Smooth muscle cell (in vitro differentiated cells): ENCODE results near the gene DRD2. TPM values are rescaled to one million over a fixed set of nuclear protein-coding genes. Genes with fewer than 3 reads are reported as not detected.

Experiments used
- DNase-seq: peaks from one replicate; lab custom pipeline; 2025; ENCODE audit not compliant: unreplicated experiment; lab: John Stamatoyannopoulos, UW
- H2AFZ ChIP-seq: fragments of 200-600 bp; sonication (generic); 2 replicates; pipeline ENCODE4 v1.6.0; 2016; ENCODE audit warnings: antibody characterized with exemption, low read depth, mild to moderate bottlenecking
- H3F3A ChIP-seq: fragments of 200-600 bp; sonication (generic); 2 replicates; pipeline ENCODE4 v1.6.0; 2017; ENCODE audit warnings: antibody characterized with exemption, low read depth
- H3K27ac ChIP-seq: fragments of 200-600 bp; sonication (generic); 2 replicates; pipeline ENCODE4 v1.5.1; 2016; ENCODE audit warnings: low read depth, mild to moderate bottlenecking
- H3K27me3 ChIP-seq: fragments of 200-600 bp; sonication (generic); 2 replicates; pipeline ENCODE4 v1.6.1; 2016; ENCODE audit warnings: low read depth, mild to moderate bottlenecking
- H3K36me3 ChIP-seq: fragments of 200-600 bp; sonication (generic); 2 replicates; pipeline ENCODE4 v1.5.1; 2016; ENCODE audit warnings: low read depth
- H3K4me1 ChIP-seq: fragments of 200-600 bp; sonication (generic); 2 replicates; pipeline ENCODE4 v1.5.1; 2016; ENCODE audit warnings: low read depth
- H3K4me2 ChIP-seq: fragments of 200-600 bp; sonication (generic); 2 replicates; pipeline ENCODE4 v1.6.0; 2016; ENCODE audit warnings: mild to moderate bottlenecking
- H3K4me3 ChIP-seq: fragments of 200-600 bp; sonication (generic); 2 replicates; pipeline ENCODE4 v1.5.1; 2016; ENCODE audit warnings: mild to moderate bottlenecking
- H3K79me2 ChIP-seq: fragments of 200-600 bp; sonication (generic); 2 replicates; pipeline ENCODE4 v1.6.0; 2016; ENCODE audit warnings: low read depth, mild to moderate bottlenecking
- H3K9ac ChIP-seq: fragments of 200-600 bp; sonication (generic); 2 replicates; pipeline ENCODE4 v1.6.0; 2016; ENCODE audit warnings: low read depth
- H3K9me3 ChIP-seq: fragments of 200-600 bp; sonication (generic); replicated peaks from 2 replicates; pipeline ENCODE4 v1.5.1; 2016; ENCODE audit warnings: low read depth
- H4K20me1 ChIP-seq: fragments of 200-600 bp; sonication (generic); 2 replicates; pipeline ENCODE4 v1.6.0; 2016; ENCODE audit warnings: low read depth
- WGBS: methylation state at CpG from one replicate; pipeline ENCODE4 v1.1.7; 2016; ENCODE audit warnings: low lambda C conversion rate; 5-methylcytosine and 5-hydroxymethylcytosine counted together
- polyA plus RNA-seq: library from polyadenylated mRNA; unstranded; fragments of >200 nt; fragmentation: Nextera tagmentation; extraction: Ambion mirVana; gene quantifications from 2 replicates; pipeline ENCODE4 v1.2.1, GENCODE V29; 2016
- total RNA-seq: library from RNA; depleted of rRNA; stranded (reverse); fragments of >200 nt; gene quantifications from 2 replicates; pipeline ENCODE4 v1.2.3, GENCODE V29; 2014
- TF ChIP-seq, protein P1 (sequence below): fragments of 200-600 bp; sonication (generic); IDR thresholded peaks from 2 replicates; pipeline ENCODE4 v1.5.1; 2017; ENCODE audit warnings: borderline replicate concordance, mild to moderate bottlenecking, antibody characterized with exemption; ENCODE audit not compliant: insufficient read depth, poor library complexity, severe bottlenecking

DRD2 gene
- total and polyA plus RNA-seq, 2 experiments from 2014 or later, result 0.57 to 0.72 TPM

DNA sequence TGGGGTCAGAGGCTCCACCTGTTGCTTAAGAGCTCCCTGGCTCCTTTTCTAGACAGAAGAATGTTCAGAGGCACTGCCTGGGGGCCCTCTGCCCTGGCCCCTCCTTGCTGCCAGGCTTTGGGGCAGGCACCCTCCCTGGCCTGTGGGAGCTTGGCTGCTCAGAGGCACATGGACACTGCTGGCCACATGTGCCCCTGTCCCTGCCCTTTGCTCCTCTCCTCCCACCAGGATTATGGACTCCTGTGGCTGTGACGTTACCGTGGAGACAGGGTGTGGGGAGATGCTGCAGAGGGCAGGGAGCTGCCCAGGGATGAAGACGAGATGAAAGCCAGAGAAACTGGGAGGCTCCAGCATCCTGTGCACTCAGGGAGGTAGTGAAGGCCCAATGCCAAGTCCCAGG is 14.7 kb downstream of the DRD2 start:
- TF ChIP-seq, protein P1, sequence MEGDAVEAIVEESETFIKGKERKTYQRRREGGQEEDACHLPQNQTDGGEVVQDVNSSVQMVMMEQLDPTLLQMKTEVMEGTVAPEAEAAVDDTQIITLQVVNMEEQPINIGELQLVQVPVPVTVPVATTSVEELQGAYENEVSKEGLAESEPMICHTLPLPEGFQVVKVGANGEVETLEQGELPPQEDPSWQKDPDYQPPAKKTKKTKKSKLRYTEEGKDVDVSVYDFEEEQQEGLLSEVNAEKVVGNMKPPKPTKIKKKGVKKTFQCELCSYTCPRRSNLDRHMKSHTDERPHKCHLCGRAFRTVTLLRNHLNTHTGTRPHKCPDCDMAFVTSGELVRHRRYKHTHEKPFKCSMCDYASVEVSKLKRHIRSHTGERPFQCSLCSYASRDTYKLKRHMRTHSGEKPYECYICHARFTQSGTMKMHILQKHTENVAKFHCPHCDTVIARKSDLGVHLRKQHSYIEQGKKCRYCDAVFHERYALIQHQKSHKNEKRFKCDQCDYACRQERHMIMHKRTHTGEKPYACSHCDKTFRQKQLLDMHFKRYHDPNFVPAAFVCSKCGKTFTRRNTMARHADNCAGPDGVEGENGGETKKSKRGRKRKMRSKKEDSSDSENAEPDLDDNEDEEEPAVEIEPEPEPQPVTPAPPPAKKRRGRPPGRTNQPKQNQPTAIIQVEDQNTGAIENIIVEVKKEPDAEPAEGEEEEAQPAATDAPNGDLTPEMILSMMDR, result no peak
- no peak overlapping the region for H2AFZ ChIP-seq
- H3K79me2 ChIP-seq, result no peaks in the 10 kb centered on the region
- no peak overlapping the region for H3K27ac ChIP-seq
- no peak for DNase-seq
- no peaks in the 10 kb centered on the region for H4K20me1 ChIP-seq
- no peak overlapping the region for H3K9ac ChIP-seq
- peaks cover 9% of the 10 kb centered on the region for H3K4me1 ChIP-seq
- H3K9me3 ChIP-seq, result no peaks in the 10 kb centered on the region
- no peaks in the 10 kb centered on the region for H3F3A ChIP-seq
- no peaks in the 10 kb centered on the region for H3K36me3 ChIP-seq
- no peak overlapping the region for H3K4me2 ChIP-seq
- 82% methylated on average over 3 of the region's 3 CpGs for whole genome bisulfite sequencing
- peaks cover 12% of the 10 kb centered on the region for H3K27me3 ChIP-seq
- H3K4me3 ChIP-seq, result no peak overlapping the region

DNA sequence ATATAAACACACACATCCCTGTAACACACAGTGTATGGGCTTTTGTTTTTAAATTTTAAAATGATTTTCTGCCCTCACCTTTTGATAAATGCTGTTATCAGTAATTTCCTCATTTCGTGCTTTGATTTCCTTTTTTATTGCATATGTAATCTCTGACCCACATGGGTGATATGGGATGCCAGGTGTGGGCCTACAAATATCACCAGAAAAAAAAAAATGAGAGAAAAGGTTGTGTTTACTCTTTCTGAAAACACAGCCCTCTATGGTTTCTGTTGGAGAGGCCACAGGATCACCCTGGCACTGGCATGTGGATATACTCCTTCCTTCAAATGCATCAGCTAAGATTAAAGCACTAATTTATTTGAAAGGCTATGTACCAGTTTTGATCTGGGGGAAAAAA is 17.0 kb downstream of the DRD2 start:
- no peak overlapping the region for H3K4me2 ChIP-seq
- H3K36me3 ChIP-seq, result no peaks in the 10 kb centered on the region
- TF ChIP-seq, protein P1, result no peak
- H3K9ac ChIP-seq, result no peak overlapping the region
- peaks cover 9% of the 10 kb centered on the region for H3K4me1 ChIP-seq
- H3K27ac ChIP-seq, result no peak overlapping the region
- H4K20me1 ChIP-seq, result no peaks in the 10 kb centered on the region
- 97% methylated on average over 1 of the region's 1 CpG for WGBS
- no peaks in the 10 kb centered on the region for H3K9me3 ChIP-seq
- H3K4me3 ChIP-seq, result no peak overlapping the region
- no peaks in the 10 kb centered on the region for H3F3A ChIP-seq
- peaks cover 12% of the 10 kb centered on the region for H3K27me3 ChIP-seq
- H2AFZ ChIP-seq, result no peak overlapping the region
- DNase-seq, result no peak
- H3K79me2 ChIP-seq, result no peaks in the 10 kb centered on the region

DNA sequence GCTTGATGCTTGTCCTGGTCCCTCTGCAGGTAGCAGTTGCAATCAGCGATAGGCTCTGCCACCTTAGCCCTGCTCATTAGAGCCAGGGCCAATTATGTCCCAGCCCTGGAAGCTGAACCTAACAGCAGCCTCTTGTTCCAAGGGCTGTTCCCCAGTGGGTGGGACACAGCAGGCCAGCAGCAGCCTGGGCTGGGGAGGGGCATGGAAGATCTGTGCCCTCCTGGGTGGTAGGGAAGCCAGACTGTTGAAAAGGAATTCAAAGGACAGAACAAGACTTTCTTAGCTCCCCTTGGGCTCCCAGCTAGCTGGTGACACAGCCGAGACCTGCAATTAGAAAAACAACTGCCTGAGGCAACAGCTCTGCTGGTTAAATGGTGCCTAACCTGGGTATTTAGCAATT is 17.4 kb downstream of the DRD2 start:
- peaks cover 12% of the 10 kb centered on the region for H3K27me3 ChIP-seq
- no peaks in the 10 kb centered on the region for H3F3A ChIP-seq
- H2AFZ ChIP-seq, result no peak overlapping the region
- no peak overlapping the region for H3K27ac ChIP-seq
- H3K36me3 ChIP-seq, result no peaks in the 10 kb centered on the region
- TF ChIP-seq, protein P1, result no peak
- no peaks in the 10 kb centered on the region for H3K79me2 ChIP-seq
- no peak overlapping the region for H3K4me2 ChIP-seq
- H3K9me3 ChIP-seq, result no peaks in the 10 kb centered on the region
- H3K4me1 ChIP-seq, result peaks cover 9% of the 10 kb centered on the region
- H4K20me1 ChIP-seq, result no peaks in the 10 kb centered on the region
- no peak overlapping the region for H3K4me3 ChIP-seq
- WGBS, result 59% methylated on average over 2 of the region's 2 CpGs
- no peak for DNase-seq
- H3K9ac ChIP-seq, result no peak overlapping the region

DNA sequence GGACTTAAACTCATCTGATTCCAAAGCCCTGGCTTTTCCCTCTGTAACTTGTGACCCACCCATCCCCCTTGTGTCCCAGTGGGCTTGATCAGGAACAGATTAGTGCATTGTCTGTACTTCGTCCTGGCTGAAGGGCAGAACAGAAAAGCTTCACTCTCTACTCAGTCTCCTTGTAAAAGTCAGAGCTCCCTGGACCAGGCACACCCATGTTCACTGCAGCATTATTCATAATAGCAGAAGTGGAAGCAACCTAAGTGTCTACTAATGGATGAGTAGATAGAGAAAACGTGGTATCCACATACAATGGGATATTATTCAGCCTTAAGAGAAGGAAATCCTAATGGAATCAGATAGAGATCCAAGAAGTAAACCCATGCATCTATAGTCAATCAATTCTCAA is 20.7 kb downstream of the DRD2 start:
- Histone ChIP-seq H3K4me1 (peaks cover 9% of the 10 kb centered on the region), H3K9me3 (no peaks in the 10 kb centered on the region), H2AFZ (no peak overlapping the region), H3K27ac (no peak overlapping the region), H3K4me2 (no peak overlapping the region), H3K9ac (no peak overlapping the region), H3K79me2 (no peaks in the 10 kb centered on the region), H3K4me3 (no peak overlapping the region), H4K20me1 (no peaks in the 10 kb centered on the region), H3K36me3 (no peaks in the 10 kb centered on the region), H3K27me3 (peaks cover 4% of the 10 kb centered on the region), H3F3A (no peaks in the 10 kb centered on the region)
- 48% methylated on average over 2 of the region's 2 CpGs for WGBS
- no peak for DNase-seq
- TF ChIP-seq, protein P1, result no peak
